PC-9 (cell line): Measurements from ENCODE around the gene CAPS2. TPM values are rescaled to one million over a fixed set of nuclear protein-coding genes. Genes with fewer than 3 reads are reported as not detected.

Experiments
- BruUV-seq: library from RNA; stranded (reverse); fragments of 400-500 nt; replicated peaks from 2 replicates; lab custom pipeline; 2021; lab: Mats Ljungman, UMichigan
- CTCF ChIA-PET: fragments of 300-600 bp; sonication (Branson Sonifier 250); formaldehyde crosslinking; loops from one replicate; lab custom pipeline; 2022; ENCODE audit warnings: antibody characterized with exemption; lab: Charles Lee
- POLR2A ChIA-PET: fragments of 300-600 bp; sonication (Branson Sonifier 250); formaldehyde crosslinking; loops from one replicate; lab custom pipeline; 2022; ENCODE audit warnings: antibody characterized with exemption; ENCODE audit not compliant: unreplicated experiment; lab: Charles Lee
- DNase-seq, 2 experiments: peaks; one replicate each; pipeline versions ENCODE4 v3.0.0 to v3.0.0-alpha.2; 2015 to 2022; ENCODE audit warnings: mixed read lengths in 1 of 2
- H2AFZ ChIP-seq: fragments of 200-600 bp; sonication (generic); 2 replicates; pipeline ENCODE4 v1.8.1; 2017; ENCODE audit warnings: antibody characterized with exemption
- H3F3A ChIP-seq: fragments of 200-600 bp; sonication (generic); 2 replicates; pipeline ENCODE4 v1.8.1; 2017; ENCODE audit warnings: antibody characterized with exemption, mild to moderate bottlenecking, low read depth; ENCODE audit not compliant: insufficient read depth
- H3K27ac ChIP-seq: fragments of 200-600 bp; sonication (generic); 2 replicates; pipeline ENCODE4 v1.6.1; 2016; ENCODE audit warnings: mixed run types
- H3K27me3 ChIP-seq: fragments of 200-600 bp; sonication (generic); 2 replicates; pipeline ENCODE4 v1.6.1; 2016; ENCODE audit warnings: low read depth, mixed run types; ENCODE audit not compliant: insufficient read depth
- H3K36me3 ChIP-seq: fragments of 200-600 bp; sonication (generic); 2 replicates; pipeline ENCODE4 v1.6.1; 2016; ENCODE audit warnings: low read depth, mixed run types
- H3K4me1 ChIP-seq: fragments of 200-600 bp; sonication (generic); replicated peaks from 2 replicates; pipeline ENCODE4 v1.6.1; 2016; ENCODE audit warnings: mixed run types; ENCODE audit not compliant: insufficient read depth
- H3K4me2 ChIP-seq: fragments of 200-600 bp; sonication (generic); 2 replicates; pipeline ENCODE4 v1.6.1; 2017; ENCODE audit warnings: mixed run types
- H3K4me3 ChIP-seq: fragments of 200-600 bp; sonication (generic); 2 replicates; pipeline ENCODE4 v1.6.1; 2016; ENCODE audit warnings: mixed run types
- H3K79me2 ChIP-seq: fragments of 200-600 bp; sonication (generic); 2 replicates; pipeline ENCODE4 v1.6.1; 2017; ENCODE audit warnings: low read depth, mixed run types
- H3K9me2 ChIP-seq: fragments of 200-600 bp; sonication (generic); 2 replicates; pipeline ENCODE4 v1.8.1; 2017; ENCODE audit warnings: mild to moderate bottlenecking; ENCODE audit not compliant: insufficient read depth
- H3K9me3 ChIP-seq: fragments of 200-600 bp; sonication (generic); 2 replicates; pipeline ENCODE4 v1.8.1; 2016; ENCODE audit warnings: low read depth; ENCODE audit not compliant: insufficient read depth
- H4K20me1 ChIP-seq: fragments of 200-600 bp; sonication (generic); 2 replicates; pipeline ENCODE4 v1.8.1; 2017; ENCODE audit not compliant: insufficient read depth
- EZH2 ChIP-seq: fragments of 200-600 bp; sonication (generic); IDR thresholded peaks from 2 replicates; pipeline ENCODE4 v1.8.0; 2017; ENCODE audit warnings: antibody characterized with exemption, low read depth
- intact Hi-C: fragments of 100-400 bp; cut with micrococcal nuclease; formaldehyde crosslinking; loops from one replicate; pipeline ENCODE4 v1.10.0; 2022; ENCODE audit not compliant: unreplicated experiment
- total RNA-seq: library from RNA; stranded (reverse); gene quantifications from 2 replicates; pipeline ENCODE4 v1.2.3, GENCODE V29; 2021
- TF ChIP-seq, protein P1 (sequence below): fragments of 200-600 bp; sonication (generic); conservative IDR thresholded peaks from 2 replicates; pipeline ENCODE4 v1.6.1; 2017; ENCODE audit warnings: mixed run types, antibody characterized with exemption, mild to moderate bottlenecking, moderate library complexity

Gene CAPS2
- total RNA-seq, 1 experiment from 2014 or later: 19.8 TPM

- Histone ChIP-seq H3K27me3 (no peaks in the 10 kb centered on the region), H2AFZ (no peak overlapping the region), H3K9me2 (peaks cover 5% of the 10 kb centered on the region; the same call in 1 of the 2 replicates), H3K27ac (no peak overlapping the region), H3K4me3 (no peak overlapping the region), H3K9me3 (no peaks in the 10 kb centered on the region), H4K20me1 (no peaks in the 10 kb centered on the region), H3K4me1 (no peaks in the 10 kb centered on the region), H3F3A (no peaks in the 10 kb centered on the region), H3K4me2 (no peak overlapping the region), H3K36me3 (no peaks in the 10 kb centered on the region), H3K79me2 (no peaks in the 10 kb centered on the region)
- BruUV-seq: no TSS peak
- no peak for TF ChIP-seq EZH2
- TF ChIP-seq, protein P1, sequence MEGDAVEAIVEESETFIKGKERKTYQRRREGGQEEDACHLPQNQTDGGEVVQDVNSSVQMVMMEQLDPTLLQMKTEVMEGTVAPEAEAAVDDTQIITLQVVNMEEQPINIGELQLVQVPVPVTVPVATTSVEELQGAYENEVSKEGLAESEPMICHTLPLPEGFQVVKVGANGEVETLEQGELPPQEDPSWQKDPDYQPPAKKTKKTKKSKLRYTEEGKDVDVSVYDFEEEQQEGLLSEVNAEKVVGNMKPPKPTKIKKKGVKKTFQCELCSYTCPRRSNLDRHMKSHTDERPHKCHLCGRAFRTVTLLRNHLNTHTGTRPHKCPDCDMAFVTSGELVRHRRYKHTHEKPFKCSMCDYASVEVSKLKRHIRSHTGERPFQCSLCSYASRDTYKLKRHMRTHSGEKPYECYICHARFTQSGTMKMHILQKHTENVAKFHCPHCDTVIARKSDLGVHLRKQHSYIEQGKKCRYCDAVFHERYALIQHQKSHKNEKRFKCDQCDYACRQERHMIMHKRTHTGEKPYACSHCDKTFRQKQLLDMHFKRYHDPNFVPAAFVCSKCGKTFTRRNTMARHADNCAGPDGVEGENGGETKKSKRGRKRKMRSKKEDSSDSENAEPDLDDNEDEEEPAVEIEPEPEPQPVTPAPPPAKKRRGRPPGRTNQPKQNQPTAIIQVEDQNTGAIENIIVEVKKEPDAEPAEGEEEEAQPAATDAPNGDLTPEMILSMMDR: no peak
- intact Hi-C loops: no loop called here
- no peak for DNase-seq
- ChIA-PET CTCF (no interaction called here), POLR2A (no interaction called here)
Measured at GRCh38 chr12:75323663-75324062, 6.5 kb downstream of the CAPS2 start.

- Histone ChIP-seq H3K79me2 (no peaks in the 10 kb centered on the region), H3K9me2 (peaks cover 5% of the 10 kb centered on the region; the same call in 1 of the 2 replicates), H2AFZ (no peak overlapping the region), H3F3A (no peaks in the 10 kb centered on the region), H3K27me3 (no peaks in the 10 kb centered on the region), H4K20me1 (no peaks in the 10 kb centered on the region), H3K4me3 (no peak overlapping the region), H3K4me2 (no peak overlapping the region), H3K36me3 (no peaks in the 10 kb centered on the region), H3K4me1 (no peaks in the 10 kb centered on the region), H3K27ac (no peak overlapping the region), H3K9me3 (no peaks in the 10 kb centered on the region)
- TF ChIP-seq, protein P1: no peak
- no peak for TF ChIP-seq EZH2
- intact Hi-C loops: no loop called here
- ChIA-PET POLR2A (no interaction called here), CTCF (no interaction called here)
- BruUV-seq: no TSS peak
- no peak for DNase-seq
Measured at GRCh38 chr12:75322464-75322863, 7.7 kb downstream of the CAPS2 start.

GRCh38 chr12:75317784-75318183 lies 12.3 kb downstream of the CAPS2 start:
- Histone ChIP-seq H3K36me3 (no peaks in the 10 kb centered on the region), H3K4me2 (no peak overlapping the region), H3K27me3 (no peaks in the 10 kb centered on the region), H3F3A (no peaks in the 10 kb centered on the region), H4K20me1 (no peaks in the 10 kb centered on the region), H3K9me3 (no peaks in the 10 kb centered on the region), H3K4me3 (no peak overlapping the region), H3K79me2 (no peaks in the 10 kb centered on the region), H3K9me2 (no peaks in the 10 kb centered on the region), H3K4me1 (no peaks in the 10 kb centered on the region), H3K27ac (no peak overlapping the region), H2AFZ (no peak overlapping the region)
- no TSS peak for BruUV-seq
- CTCF ChIA-PET: no interaction called here
- TF ChIP-seq, protein P1: no peak
- TF ChIP-seq EZH2: no peak
- intact Hi-C loops: no loop called here
- DNase-seq: no peak
- POLR2A ChIA-PET: no interaction called here
